ENCODE results near the gene THEM5. TPM values are rescaled to one million over a fixed set of nuclear protein-coding genes. Genes with fewer than 3 reads are reported as not detected.

The THEM5 gene
- total and polyA plus RNA-seq, 2 experiments from 2014 or later = not detected

GRCh38 chr1:151811181-151811580 lies 42.3 kb downstream of the THEM5 start:
- Histone ChIP-seq H3K4me1 (ENCODE audit: low read depth) (peaks cover 3% of the 10 kb centered on the region), H3K27ac (no peak overlapping the region), H3K4me3 (no peak overlapping the region), H3K9me3 (ENCODE audit: low read depth) (no peaks in the 10 kb centered on the region), H3K36me3 (no peaks in the 10 kb centered on the region), H3K27me3 (no peaks in the 10 kb centered on the region)
- TF ChIP-seq CTCF (IDR thresholded peaks at IDR 0.05; ENCODE audit: low read depth, low read length) = no peak
- DNase-seq (ENCODE audit: low read depth in 1 of 2, low spot score in 1 of 2) = peak in 1 of 2 donors; percentile 55

GRCh38 chr1:151809985-151810556 lies 43.4 kb downstream of the THEM5 start:
- DNase-seq (ENCODE audit: low read depth in 1 of 2, low spot score in 1 of 2) = no peak
- H3K4me3 ChIP-seq = no peak overlapping the region
- TF ChIP-seq CTCF (IDR thresholded peaks at IDR 0.05; ENCODE audit: low read depth, low read length) = no peak
- H3K27ac ChIP-seq = no peak overlapping the region
- no peaks in the 10 kb centered on the region for H3K9me3 ChIP-seq (ENCODE audit: low read depth)
- H3K36me3 ChIP-seq = no peaks in the 10 kb centered on the region
- H3K27me3 ChIP-seq = no peaks in the 10 kb centered on the region
- H3K4me1 ChIP-seq (ENCODE audit: low read depth) = no peaks in the 10 kb centered on the region

GRCh38 chr1:151809290-151809984 lies 44.1 kb downstream of the THEM5 start:
- H3K36me3 ChIP-seq = no peaks in the 10 kb centered on the region
- no peak overlapping the region for H3K4me3 ChIP-seq
- H3K27me3 ChIP-seq = peaks cover 4% of the 10 kb centered on the region
- H3K4me1 ChIP-seq (ENCODE audit: low read depth) = no peaks in the 10 kb centered on the region
- TF ChIP-seq CTCF (IDR thresholded peaks at IDR 0.05; ENCODE audit: low read depth, low read length) = no peak
- DNase-seq (ENCODE audit: low read depth in 1 of 2, low spot score in 1 of 2) = no peak
- no peak overlapping the region for H3K27ac ChIP-seq
- H3K9me3 ChIP-seq (ENCODE audit: low read depth) = no peaks in the 10 kb centered on the region

- Histone ChIP-seq H3K4me1 (ENCODE audit: low read depth) (no peaks in the 10 kb centered on the region), H3K27ac (no peak overlapping the region), H3K4me3 (no peak overlapping the region), H3K9me3 (ENCODE audit: low read depth) (no peaks in the 10 kb centered on the region), H3K27me3 (peaks cover 4% of the 10 kb centered on the region), H3K36me3 (no peaks in the 10 kb centered on the region)
- no peak for DNase-seq (ENCODE audit: low read depth in 1 of 2, low spot score in 1 of 2)
- no peak for TF ChIP-seq CTCF (IDR thresholded peaks at IDR 0.05; ENCODE audit: low read depth, low read length)
These were observed 45.7 kb downstream of the THEM5 start for GRCh38 chr1:151807766-151808165.

GRCh38 chr1:151807131-151807530 lies 46.4 kb downstream of the THEM5 start:
- Histone ChIP-seq H3K27ac (no peak overlapping the region), H3K9me3 (ENCODE audit: low read depth) (no peaks in the 10 kb centered on the region), H3K4me1 (ENCODE audit: low read depth) (no peaks in the 10 kb centered on the region), H3K27me3 (peaks cover 4% of the 10 kb centered on the region), H3K36me3 (no peaks in the 10 kb centered on the region), H3K4me3 (no peak overlapping the region)
- TF ChIP-seq CTCF (IDR thresholded peaks at IDR 0.05; ENCODE audit: low read depth, low read length) = no peak
- DNase-seq (ENCODE audit: low read depth in 1 of 2, low spot score in 1 of 2) = no peak
